Thyroid gland (tissue), 4 donors: Measurements from ENCODE around the gene SPRR5.

Experiments
- CTCF ChIP-seq, 6 experiments: fragments of 200-600 bp in 3 of 6; fragments of 450-650 bp in 3 of 6; sonication (generic) in 3 of 6; IDR thresholded peaks; one replicate each; pipeline ENCODE4 v1.5.1; 2016 to 2019; ENCODE audit warnings: antibody characterized with exemption in 6 of 6, mild to moderate bottlenecking in 2 of 6, inconsistent platforms in 1 of 6, moderate library complexity in 1 of 6
- POLR2A ChIP-seq, 2 donors: fragments of 450-650 bp; IDR thresholded peaks; one replicate each; pipeline ENCODE4 v1.6.1; 2017; ENCODE audit warnings: antibody characterized with exemption in 2 of 2, mild to moderate bottlenecking in 2 of 2, moderate library complexity in 1 of 2

DNA sequence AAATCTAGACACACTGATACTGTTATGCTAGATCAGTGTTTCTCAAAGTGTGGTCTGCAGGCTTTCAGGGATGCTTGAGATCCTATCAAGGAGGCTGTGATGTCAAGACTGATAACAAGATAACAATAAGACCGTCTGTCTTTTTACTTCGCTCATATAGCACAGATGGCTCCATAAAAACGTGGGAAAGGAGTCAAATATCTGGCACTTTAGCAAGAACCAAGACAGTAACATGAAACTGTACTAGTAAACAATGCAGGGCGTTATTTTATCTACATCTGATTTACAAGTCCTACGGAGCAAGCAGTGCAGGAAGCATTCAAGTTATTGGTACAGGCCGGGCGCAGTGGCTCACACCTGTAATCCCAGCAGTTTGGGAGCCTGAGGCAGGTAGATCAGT is 50.9 kb downstream of the SPRR5 start:
- TF ChIP-seq CTCF (IDR thresholded peaks at IDR 0.05) (no peak), POLR2A (IDR thresholded peaks at IDR 0.05) (no peak)
